CD4-positive, alpha-beta T cell (primary cell): ENCODE data around the gene ZNF536. TPM values are rescaled to one million over a fixed set of nuclear protein-coding genes. Genes with fewer than 3 reads are reported as not detected.

Experiments used
- ATAC-seq: fragments of 200-7000 bp; cut with Tn5 transposase; one replicate; pipeline ENCODE4 v1.10.0; 2022; ENCODE audit warnings: mild to moderate bottlenecking; ENCODE audit not compliant: poor library complexity
- CTCF ChIA-PET: fragments of 350-600 bp; sonication (Branson Sonifier 250); formaldehyde crosslinking; loops from one replicate; lab custom pipeline; 2021; ENCODE audit warnings: antibody characterized with exemption, inconsistent platforms; lab: Charles Lee
- POLR2A ChIA-PET: fragments of 350-600 bp; sonication (Branson Sonifier 250); formaldehyde crosslinking; loops from one replicate; lab custom pipeline; 2021; ENCODE audit warnings: antibody characterized with exemption, inconsistent platforms; lab: Charles Lee
- DNase-seq, 14 experiments: peaks; one replicate each; pipeline ENCODE4 v3.0.0-alpha.2; 2013 to 2020; ENCODE audit warnings: mixed read lengths in 2 of 14
- H3K27ac ChIP-seq, 2 donors: one replicate each; pipeline versions ENCODE4 v1.5.1 to v1.7.0; 2013; ENCODE audit warnings: low read length in 2 of 2, low read depth in 1 of 2, mild to moderate bottlenecking in 1 of 2
- H3K27me3 ChIP-seq, 2 experiments: 1 replicate in 1 of 2; 2 replicates in 1 of 2; pipeline versions ENCODE4 v1.6.1 to v1.7.0; 2013; ENCODE audit warnings: low read length in 2 of 2, control low read depth in 1 of 2, mild to moderate bottlenecking in 1 of 2, moderate library complexity in 1 of 2; ENCODE audit not compliant: insufficient read depth in 2 of 2, control insufficient read depth in 1 of 2
- H3K36me3 ChIP-seq: one replicate; pipeline ENCODE4 v1.6.1; 2013; ENCODE audit warnings: low read length, control low read depth; ENCODE audit not compliant: insufficient read depth
- H3K4me1 ChIP-seq: one replicate; pipeline ENCODE4 v1.6.1; 2013; ENCODE audit warnings: low read length, control low read depth; ENCODE audit not compliant: insufficient read depth
- H3K4me3 ChIP-seq: one replicate; pipeline ENCODE4 v1.5.1; 2013; ENCODE audit warnings: mild to moderate bottlenecking, low read length, moderate library complexity
- H3K9me3 ChIP-seq, 2 experiments: 1 replicate in 1 of 2; 2 replicates in 1 of 2; pipeline versions ENCODE4 v1.6.1 to v1.7.0; 2013; ENCODE audit warnings: low read length in 2 of 2, mild to moderate bottlenecking in 2 of 2, control low read depth in 1 of 2, moderate library complexity in 1 of 2; ENCODE audit not compliant: control insufficient read depth in 1 of 2, insufficient read depth in 1 of 2
- H3K27ac Mint-ChIP-seq: one replicate; pipeline ENCODE4 v1.8.0; 2020; ENCODE audit warnings: mixed read lengths
- H3K27me3 Mint-ChIP-seq: one replicate; pipeline ENCODE4 v1.8.0; 2021; ENCODE audit warnings: mixed read lengths
- H3K36me3 Mint-ChIP-seq: one replicate; pipeline ENCODE4 v1.8.0; 2021; ENCODE audit warnings: low read depth, mixed read lengths
- H3K4me1 Mint-ChIP-seq: one replicate; pipeline ENCODE4 v1.8.0; 2021; ENCODE audit warnings: low read depth, mixed read lengths
- H3K4me3 Mint-ChIP-seq: one replicate; pipeline ENCODE4 v1.8.0; 2020; ENCODE audit warnings: mild to moderate bottlenecking, mixed read lengths
- H3K9me3 Mint-ChIP-seq: one replicate; pipeline ENCODE4 v1.8.0; 2020; ENCODE audit warnings: mixed read lengths
- intact Hi-C, 2 experiments: fragments of 100-400 bp; cut with DNase I in 1 of 2; cut with micrococcal nuclease in 1 of 2; formaldehyde crosslinking; loops; one replicate each; pipeline versions ENCODE4 v1.15.1 to v1.9.0; 2023 to 2025; cut with DNase I, micrococcal nuclease
- total RNA-seq, 174 experiments: library from RNA in 2 of 174; stranded (reverse) in 2 of 174; gene quantifications; one replicate each; pipeline ENCODE4 v1.2.3 and lab custom pipeline; 2021 to 2026
- TF ChIP-seq, protein P1 (sequence below): fragments of 200-600 bp; IDR thresholded peaks from one replicate; pipeline ENCODE4 v1.8.0; 2022; ENCODE audit warnings: antibody characterized with exemption, mild to moderate bottlenecking

The ZNF536 gene
- total RNA-seq, 2 experiments from 2014 or later: not detected

DNA sequence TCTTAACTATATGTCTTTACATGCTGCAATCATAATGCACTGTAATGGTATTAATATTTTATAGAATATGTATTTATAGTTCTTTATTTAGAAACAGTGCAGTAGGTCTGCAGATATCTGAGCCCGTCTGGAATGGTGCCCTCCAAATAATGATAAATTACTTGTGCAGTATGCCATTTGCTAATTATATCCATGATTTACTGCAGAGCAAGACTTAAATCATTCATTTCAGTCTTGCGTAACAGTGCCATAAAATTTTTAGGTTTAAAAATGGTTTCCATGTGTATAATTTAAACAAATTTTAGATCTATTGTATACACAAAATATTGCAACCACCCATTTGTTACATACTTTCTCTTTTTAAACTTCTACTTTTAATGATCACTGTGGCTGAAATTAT lies 175.1 kb downstream of the ZNF536 start:
- Mint-ChIP-seq H3K36me3 (no peaks in the 10 kb centered on the region), H3K27me3 (no peaks in the 10 kb centered on the region), H3K9me3 (no peaks in the 10 kb centered on the region), H3K4me3 (no peak overlapping the region), H3K27ac (no peak overlapping the region), H3K4me1 (no peaks in the 10 kb centered on the region)
- POLR2A ChIA-PET: no interaction called here
- TF ChIP-seq, protein P1, sequence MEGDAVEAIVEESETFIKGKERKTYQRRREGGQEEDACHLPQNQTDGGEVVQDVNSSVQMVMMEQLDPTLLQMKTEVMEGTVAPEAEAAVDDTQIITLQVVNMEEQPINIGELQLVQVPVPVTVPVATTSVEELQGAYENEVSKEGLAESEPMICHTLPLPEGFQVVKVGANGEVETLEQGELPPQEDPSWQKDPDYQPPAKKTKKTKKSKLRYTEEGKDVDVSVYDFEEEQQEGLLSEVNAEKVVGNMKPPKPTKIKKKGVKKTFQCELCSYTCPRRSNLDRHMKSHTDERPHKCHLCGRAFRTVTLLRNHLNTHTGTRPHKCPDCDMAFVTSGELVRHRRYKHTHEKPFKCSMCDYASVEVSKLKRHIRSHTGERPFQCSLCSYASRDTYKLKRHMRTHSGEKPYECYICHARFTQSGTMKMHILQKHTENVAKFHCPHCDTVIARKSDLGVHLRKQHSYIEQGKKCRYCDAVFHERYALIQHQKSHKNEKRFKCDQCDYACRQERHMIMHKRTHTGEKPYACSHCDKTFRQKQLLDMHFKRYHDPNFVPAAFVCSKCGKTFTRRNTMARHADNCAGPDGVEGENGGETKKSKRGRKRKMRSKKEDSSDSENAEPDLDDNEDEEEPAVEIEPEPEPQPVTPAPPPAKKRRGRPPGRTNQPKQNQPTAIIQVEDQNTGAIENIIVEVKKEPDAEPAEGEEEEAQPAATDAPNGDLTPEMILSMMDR: no peak
- peaks cover 0 to 16% of the 10 kb centered on the region in 2 experiments for H3K9me3 ChIP-seq
- H3K4me1 ChIP-seq: no peaks in the 10 kb centered on the region
- no peak for ATAC-seq
- H3K27ac ChIP-seq: no peak overlapping the region
- no peak overlapping the region for H3K4me3 ChIP-seq
- intact Hi-C loops: no loop called here
- CTCF ChIA-PET: no interaction called here
- H3K36me3 ChIP-seq: no peaks in the 10 kb centered on the region
- no peak for DNase-seq
- no peaks in the 10 kb centered on the region for H3K27me3 ChIP-seq

DNA sequence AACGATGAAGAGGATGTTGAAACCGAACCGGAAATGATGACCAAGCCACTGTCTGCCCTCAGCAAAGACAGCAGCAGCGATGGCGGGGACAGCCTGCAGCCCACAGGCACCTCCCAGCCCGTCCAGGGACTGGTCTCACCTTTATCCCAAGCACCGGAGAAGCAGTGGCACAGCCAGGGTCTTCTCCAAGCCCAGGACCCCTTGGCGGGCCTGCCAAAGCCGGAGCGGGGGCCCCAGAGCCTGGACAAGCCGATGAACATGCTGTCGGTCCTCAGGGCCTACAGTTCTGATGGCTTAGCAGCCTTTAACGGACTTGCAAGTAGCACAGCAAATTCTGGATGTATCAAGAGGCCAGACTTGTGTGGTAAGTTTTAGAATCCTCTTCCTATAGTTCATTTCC lies 177.0 kb downstream of the ZNF536 start:
- Histone ChIP-seq H3K4me1 (no peaks in the 10 kb centered on the region), H3K4me3 (no peak overlapping the region), H3K27ac (no peak overlapping the region), H3K9me3 (peaks cover 0 to 16% of the 10 kb centered on the region in 2 experiments), H3K27me3 (no peaks in the 10 kb centered on the region), H3K36me3 (no peaks in the 10 kb centered on the region)
- intact Hi-C loops: no loop called here
- H3K36me3 Mint-ChIP-seq: no peaks in the 10 kb centered on the region
- DNase-seq: no peak
- CTCF ChIA-PET: no interaction called here
- POLR2A ChIA-PET: no interaction called here
- H3K27ac Mint-ChIP-seq: no peak overlapping the region
- H3K4me3 Mint-ChIP-seq: no peak overlapping the region
- H3K27me3 Mint-ChIP-seq: no peaks in the 10 kb centered on the region
- ATAC-seq: no peak
- no peaks in the 10 kb centered on the region for H3K4me1 Mint-ChIP-seq
- no peaks in the 10 kb centered on the region for H3K9me3 Mint-ChIP-seq
- TF ChIP-seq, protein P1: no peak

DNA sequence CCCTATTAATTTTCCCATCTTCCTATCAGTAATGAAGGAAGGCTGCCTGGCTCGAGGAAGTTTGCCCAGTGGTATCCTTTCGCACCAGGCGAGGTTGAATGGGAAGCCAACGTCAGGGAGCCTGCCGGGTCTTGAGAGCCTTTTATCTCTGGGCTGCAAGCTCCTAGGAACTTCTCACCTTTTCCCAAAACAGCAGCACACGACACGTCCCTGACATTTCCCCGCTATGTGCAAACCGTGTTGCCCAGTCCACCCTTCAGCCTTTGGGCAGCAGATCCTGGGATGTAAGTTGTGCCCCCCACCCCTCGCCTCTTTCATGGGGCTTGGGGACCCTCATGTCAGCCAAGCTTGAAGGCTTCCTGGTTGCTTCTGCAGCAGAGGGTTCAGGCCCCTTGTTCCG lies 179.1 kb downstream of the ZNF536 start:
- DNase-seq (no peak), ATAC-seq (no peak)
- H3K9me3 ChIP-seq: peaks cover 0 to 16% of the 10 kb centered on the region in 2 experiments
- TF ChIP-seq, protein P1: no peak
- ChIA-PET POLR2A (no interaction called here), CTCF (no interaction called here)
- no peaks in the 10 kb centered on the region for H3K36me3 Mint-ChIP-seq
- H3K27me3 Mint-ChIP-seq: no peaks in the 10 kb centered on the region
- H3K27ac ChIP-seq: no peak overlapping the region
- no peaks in the 10 kb centered on the region for H3K4me1 ChIP-seq
- no peak overlapping the region for H3K27ac Mint-ChIP-seq
- H3K9me3 Mint-ChIP-seq: no peaks in the 10 kb centered on the region
- H3K27me3 ChIP-seq: peaks cover 0 to 3% of the 10 kb centered on the region in 2 experiments
- H3K4me3 ChIP-seq: no peak overlapping the region
- intact Hi-C loops: no loop called here
- H3K4me3 Mint-ChIP-seq: no peak overlapping the region
- H3K36me3 ChIP-seq: no peaks in the 10 kb centered on the region
- no peaks in the 10 kb centered on the region for H3K4me1 Mint-ChIP-seq
